ENCODE data around the gene NFYC. TPM values are rescaled to one million over a fixed set of nuclear protein-coding genes. Genes with fewer than 3 reads are reported as not detected.

Gene NFYC
- total RNA-seq, 1 experiment from 2014 or later: 83.0 TPM

DNA sequence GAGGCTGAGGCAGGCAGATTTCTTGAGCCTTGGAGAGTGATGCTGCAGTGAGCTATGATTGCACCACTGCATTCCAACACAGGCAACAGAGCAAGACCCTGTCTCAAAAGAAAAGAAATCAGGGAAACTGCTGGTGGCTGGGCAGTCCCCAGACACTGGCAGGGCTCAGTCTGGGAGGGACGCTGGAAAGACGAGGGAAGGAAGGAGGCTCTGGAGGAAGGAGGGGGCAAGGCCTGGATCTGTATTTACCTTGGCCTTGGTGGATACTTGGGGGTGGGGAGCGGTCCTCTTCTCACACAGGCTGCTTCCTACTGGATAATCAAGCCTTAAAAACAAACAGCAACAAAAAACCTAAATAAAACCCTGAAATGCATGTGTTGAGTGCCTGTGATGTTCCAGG, 116.5 kb downstream of the NFYC start:
- TF ChIP-seq, protein P1, sequence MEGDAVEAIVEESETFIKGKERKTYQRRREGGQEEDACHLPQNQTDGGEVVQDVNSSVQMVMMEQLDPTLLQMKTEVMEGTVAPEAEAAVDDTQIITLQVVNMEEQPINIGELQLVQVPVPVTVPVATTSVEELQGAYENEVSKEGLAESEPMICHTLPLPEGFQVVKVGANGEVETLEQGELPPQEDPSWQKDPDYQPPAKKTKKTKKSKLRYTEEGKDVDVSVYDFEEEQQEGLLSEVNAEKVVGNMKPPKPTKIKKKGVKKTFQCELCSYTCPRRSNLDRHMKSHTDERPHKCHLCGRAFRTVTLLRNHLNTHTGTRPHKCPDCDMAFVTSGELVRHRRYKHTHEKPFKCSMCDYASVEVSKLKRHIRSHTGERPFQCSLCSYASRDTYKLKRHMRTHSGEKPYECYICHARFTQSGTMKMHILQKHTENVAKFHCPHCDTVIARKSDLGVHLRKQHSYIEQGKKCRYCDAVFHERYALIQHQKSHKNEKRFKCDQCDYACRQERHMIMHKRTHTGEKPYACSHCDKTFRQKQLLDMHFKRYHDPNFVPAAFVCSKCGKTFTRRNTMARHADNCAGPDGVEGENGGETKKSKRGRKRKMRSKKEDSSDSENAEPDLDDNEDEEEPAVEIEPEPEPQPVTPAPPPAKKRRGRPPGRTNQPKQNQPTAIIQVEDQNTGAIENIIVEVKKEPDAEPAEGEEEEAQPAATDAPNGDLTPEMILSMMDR (conservative IDR thresholded peaks at IDR 0.05; ENCODE audit: low read depth, low read length): no peak
- no peak for TF ChIP-seq EZH2 (IDR thresholded peaks at IDR 0.05; ENCODE audit: borderline replicate concordance, low read depth, low read length, poor library complexity, severe bottlenecking)
- Histone ChIP-seq H3K9me3 (ENCODE audit: low read depth, low read length, poor library complexity, severe bottlenecking) (no peaks in the 10 kb centered on the region), H3K27me3 (replicated peaks; ENCODE audit: insufficient read depth, low read depth, low read length, poor library complexity) (no peaks in the 10 kb centered on the region), H3K36me3 (ENCODE audit: insufficient read depth, low read length, poor library complexity, severe bottlenecking) (no peaks in the 10 kb centered on the region), H3K4me1 (ENCODE audit: insufficient read depth, low read length, poor library complexity, severe bottlenecking) (peaks cover under 1% of the 10 kb centered on the region), H3K27ac (ENCODE audit: low read depth, low read length, poor library complexity, severe bottlenecking) (no peak overlapping the region), H3K4me3 (ENCODE audit: low read depth, low read length, poor library complexity, severe bottlenecking) (no peak overlapping the region)
- POLR2A ChIA-PET (ENCODE audit: low non-redundant PET): interaction anchor here (0.7 kb wide), 1 partner anchor 17 kb away, joined by 3 read pairs; no protein-coding TSS in a partner anchor
- BruUV-seq (replicated peaks): no TSS peak
- intact Hi-C loops (cut with micrococcal nuclease; ENCODE audit: unreplicated experiment): no loop called here
- CTCF ChIA-PET: no interaction called here
- no peak for DNase-seq (ENCODE audit: low spot score)

DNA sequence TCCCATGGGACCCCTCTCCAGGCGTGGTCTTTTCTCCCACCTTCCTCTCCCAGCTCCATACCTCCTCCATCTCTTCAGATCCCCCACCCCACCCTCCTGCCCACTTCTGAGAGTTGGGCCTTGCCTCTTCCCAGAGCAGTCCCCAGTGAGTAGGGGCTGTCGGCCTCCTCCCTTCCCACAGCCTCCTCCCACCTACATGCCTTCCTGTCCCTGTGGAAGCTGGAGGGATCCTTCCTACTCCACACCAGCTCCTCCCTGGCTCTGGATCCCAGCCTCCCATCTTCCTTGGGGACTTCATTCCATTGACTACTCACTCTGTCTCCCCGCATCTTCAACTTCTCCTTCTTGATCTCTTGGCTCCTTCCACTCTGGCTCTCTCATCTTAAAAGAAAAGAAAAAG, 116.9 kb downstream of the NFYC start:
- no peak overlapping the region for H3K27ac ChIP-seq (ENCODE audit: low read depth, low read length, poor library complexity, severe bottlenecking)
- no peaks in the 10 kb centered on the region for H3K27me3 ChIP-seq (replicated peaks; ENCODE audit: insufficient read depth, low read depth, low read length, poor library complexity)
- no TSS peak for BruUV-seq (replicated peaks)
- H3K4me1 ChIP-seq (ENCODE audit: insufficient read depth, low read length, poor library complexity, severe bottlenecking): no peaks in the 10 kb centered on the region
- POLR2A ChIA-PET (ENCODE audit: low non-redundant PET): no interaction called here
- no peaks in the 10 kb centered on the region for H3K9me3 ChIP-seq (ENCODE audit: low read depth, low read length, poor library complexity, severe bottlenecking)
- no peaks in the 10 kb centered on the region for H3K36me3 ChIP-seq (ENCODE audit: insufficient read depth, low read length, poor library complexity, severe bottlenecking)
- intact Hi-C loops (cut with micrococcal nuclease; ENCODE audit: unreplicated experiment): no loop called here
- CTCF ChIA-PET: no interaction called here
- no peak overlapping the region for H3K4me3 ChIP-seq (ENCODE audit: low read depth, low read length, poor library complexity, severe bottlenecking)
- DNase-seq (ENCODE audit: low spot score): no peak
- TF ChIP-seq, protein P1 (conservative IDR thresholded peaks at IDR 0.05; ENCODE audit: low read depth, low read length): no peak
- no peak for TF ChIP-seq EZH2 (IDR thresholded peaks at IDR 0.05; ENCODE audit: borderline replicate concordance, low read depth, low read length, poor library complexity, severe bottlenecking)

DNA sequence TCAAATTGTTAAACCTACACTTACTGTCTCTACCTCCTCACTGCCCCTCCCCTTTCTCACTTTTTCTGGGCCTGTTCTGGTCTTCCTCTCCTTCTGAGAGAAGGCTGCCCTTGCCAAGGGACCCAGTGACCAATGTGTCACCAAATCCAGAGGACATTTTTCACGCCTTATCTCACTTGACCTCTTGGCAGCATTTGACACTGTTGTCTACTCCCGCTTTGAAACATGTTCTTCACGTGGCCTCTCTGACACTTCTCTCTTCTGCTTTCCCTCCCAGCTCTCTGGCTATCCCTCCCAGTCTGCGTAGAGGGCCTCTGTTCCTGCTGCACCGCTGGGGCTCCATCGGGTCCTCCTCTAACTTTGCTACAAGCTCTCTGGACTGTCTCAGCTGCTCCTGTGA, 117.4 kb downstream of the NFYC start:
- no peaks in the 10 kb centered on the region for H3K4me1 ChIP-seq (ENCODE audit: insufficient read depth, low read length, poor library complexity, severe bottlenecking)
- no peak for TF ChIP-seq EZH2 (IDR thresholded peaks at IDR 0.05; ENCODE audit: borderline replicate concordance, low read depth, low read length, poor library complexity, severe bottlenecking)
- TF ChIP-seq, protein P1 (conservative IDR thresholded peaks at IDR 0.05; ENCODE audit: low read depth, low read length): no peak
- H3K9me3 ChIP-seq (ENCODE audit: low read depth, low read length, poor library complexity, severe bottlenecking): no peaks in the 10 kb centered on the region
- POLR2A ChIA-PET (ENCODE audit: low non-redundant PET): interaction anchor here (0.5 kb wide), 1 partner anchor 126 kb away, joined by 4 read pairs; no protein-coding TSS in a partner anchor
- H3K36me3 ChIP-seq (ENCODE audit: insufficient read depth, low read length, poor library complexity, severe bottlenecking): no peaks in the 10 kb centered on the region
- intact Hi-C loops (cut with micrococcal nuclease; ENCODE audit: unreplicated experiment): no loop called here
- no peaks in the 10 kb centered on the region for H3K27me3 ChIP-seq (replicated peaks; ENCODE audit: insufficient read depth, low read depth, low read length, poor library complexity)
- DNase-seq (ENCODE audit: low spot score): no peak
- no peak overlapping the region for H3K4me3 ChIP-seq (ENCODE audit: low read depth, low read length, poor library complexity, severe bottlenecking)
- H3K27ac ChIP-seq (ENCODE audit: low read depth, low read length, poor library complexity, severe bottlenecking): no peak overlapping the region
- CTCF ChIA-PET: no interaction called here
- BruUV-seq (replicated peaks): no TSS peak
